SHP77 treated with DMSO at 0.1 percent for 48 hours (cell line): ENCODE data around the gene MDM2.
"Not testable (repeated sequence)": the region's sequence is repeated elsewhere in the genome, so short reads cannot be mapped to it uniquely, and the experiment has no call there.

Experiments
- DNase-seq: peaks from one replicate; lab custom pipeline; 2025; lab: John Stamatoyannopoulos, UW

Gene MDM2

DNA sequence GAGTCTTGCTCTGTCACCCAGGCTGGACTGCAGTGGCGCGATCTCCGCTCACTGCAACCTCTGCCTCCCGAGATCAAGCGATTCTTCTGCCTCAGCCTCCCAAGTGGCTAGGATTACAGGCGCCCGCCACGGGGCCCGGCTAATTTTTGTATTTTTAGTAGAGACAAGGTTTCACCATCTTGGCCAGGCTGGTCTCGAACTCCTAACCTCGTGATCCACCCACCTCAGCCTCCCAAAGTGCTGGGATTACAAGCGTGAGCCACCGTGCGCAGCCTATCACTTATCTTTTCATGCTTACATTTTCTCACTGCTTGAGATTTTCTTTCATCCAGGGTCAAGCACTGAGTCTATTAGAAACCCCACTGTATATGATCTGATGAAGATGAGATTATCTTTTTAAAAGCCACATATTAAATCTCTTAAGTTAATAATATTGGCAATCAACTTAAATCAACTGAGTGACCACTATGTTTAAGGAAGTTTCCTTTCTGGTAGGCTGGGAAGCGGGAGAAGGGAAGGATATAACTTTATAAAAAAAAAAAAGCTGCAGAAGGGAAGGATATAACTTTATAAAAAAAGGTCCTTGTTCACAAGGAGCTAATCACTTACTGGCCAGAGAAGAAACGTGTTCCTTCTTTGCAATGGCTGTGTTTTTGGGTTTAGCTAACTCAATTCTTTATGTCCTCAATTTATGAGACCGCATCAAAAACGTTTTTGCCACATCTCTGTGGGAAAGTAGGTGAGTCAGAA, 1.3 kb upstream of the MDM2 start:
- DNase-seq = no peak

DNA sequence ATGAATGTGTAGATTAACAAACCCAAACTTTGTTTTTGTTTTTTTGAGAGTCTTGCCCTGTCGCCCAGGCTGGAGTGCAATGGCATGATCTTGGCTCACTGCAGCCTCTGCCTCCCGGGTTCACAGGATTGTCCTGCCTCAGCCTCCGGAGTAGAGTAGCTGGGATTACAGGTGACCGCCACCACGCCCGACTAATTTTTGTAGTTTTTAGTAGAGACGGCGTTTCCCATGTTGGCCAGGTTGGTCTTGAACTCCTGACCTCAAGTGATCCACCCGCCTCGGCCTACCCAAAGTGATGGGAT, 752 bp upstream of the MDM2 start:
- DNase-seq = not testable (repeated sequence)

DNA sequence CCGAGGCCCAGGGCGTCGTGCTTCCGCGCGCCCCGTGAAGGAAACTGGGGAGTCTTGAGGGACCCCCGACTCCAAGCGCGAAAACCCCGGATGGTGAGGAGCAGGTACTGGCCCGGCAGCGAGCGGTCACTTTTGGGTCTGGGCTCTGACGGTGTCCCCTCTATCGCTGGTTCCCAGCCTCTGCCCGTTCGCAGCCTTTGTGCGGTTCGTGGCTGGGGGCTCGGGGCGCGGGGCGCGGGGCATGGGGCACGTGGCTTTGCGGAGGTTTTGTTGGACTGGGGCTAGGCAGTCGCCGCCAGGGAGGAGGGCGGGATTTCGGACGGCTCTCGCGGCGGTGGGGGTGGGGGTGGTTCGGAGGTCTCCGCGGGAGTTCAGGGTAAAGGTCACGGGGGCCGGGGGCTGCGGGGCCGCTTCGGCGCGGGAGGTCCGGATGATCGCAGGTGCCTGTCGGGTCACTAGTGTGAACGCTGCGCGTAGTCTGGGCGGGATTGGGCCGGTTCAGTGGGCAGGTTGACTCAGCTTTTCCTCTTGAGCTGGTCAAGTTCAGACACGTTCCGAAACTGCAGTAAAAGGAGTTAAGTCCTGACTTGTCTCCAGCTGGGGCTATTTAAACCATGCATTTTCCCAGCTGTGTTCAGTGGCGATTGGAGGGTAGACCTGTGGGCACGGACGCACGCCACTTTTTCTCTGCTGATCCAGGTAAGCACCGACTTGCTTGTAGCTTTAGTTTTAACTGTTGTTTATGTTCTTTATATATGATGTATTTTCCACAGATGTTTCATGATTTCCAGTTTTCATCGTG, 612 bp downstream of the MDM2 start:
- DNase-seq = peak; percentile 71

DNA sequence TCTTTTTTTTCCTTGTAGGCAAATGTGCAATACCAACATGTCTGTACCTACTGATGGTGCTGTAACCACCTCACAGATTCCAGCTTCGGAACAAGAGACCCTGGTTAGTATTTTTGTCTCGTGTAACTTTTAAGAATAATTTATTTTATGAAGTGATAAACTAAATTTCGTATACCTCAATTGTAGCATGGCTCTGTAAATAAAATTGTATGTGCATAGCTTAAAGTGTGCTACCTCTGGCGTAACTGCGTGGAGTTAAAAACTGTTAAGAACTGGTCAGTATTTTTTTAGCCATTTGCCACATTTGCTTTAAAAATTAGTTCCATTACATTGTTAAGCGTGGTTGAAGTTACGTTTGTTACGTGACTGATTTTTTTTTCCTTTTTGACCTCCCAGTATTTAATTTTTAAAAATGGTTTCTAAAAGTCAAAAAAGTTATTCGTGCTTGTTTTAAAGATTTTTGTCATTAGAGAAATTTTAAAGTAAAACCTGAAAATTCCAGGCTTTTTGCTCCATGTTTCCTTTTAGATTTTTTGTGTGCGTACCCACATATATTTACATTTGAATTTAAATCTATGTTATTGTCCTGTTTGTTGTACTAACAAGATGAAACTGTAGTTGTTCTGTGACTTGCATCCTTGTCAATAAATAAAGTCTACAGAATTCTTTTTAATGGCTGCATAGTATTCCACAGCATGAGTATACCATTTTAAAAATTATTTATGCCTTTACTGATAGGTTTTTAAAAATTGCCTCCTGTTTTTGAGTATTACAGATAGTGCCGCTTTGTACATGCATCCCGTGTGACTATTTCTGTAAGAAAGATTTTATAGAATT, 1.4 kb downstream of the MDM2 start:
- DNase-seq = peak; percentile 57

DNA sequence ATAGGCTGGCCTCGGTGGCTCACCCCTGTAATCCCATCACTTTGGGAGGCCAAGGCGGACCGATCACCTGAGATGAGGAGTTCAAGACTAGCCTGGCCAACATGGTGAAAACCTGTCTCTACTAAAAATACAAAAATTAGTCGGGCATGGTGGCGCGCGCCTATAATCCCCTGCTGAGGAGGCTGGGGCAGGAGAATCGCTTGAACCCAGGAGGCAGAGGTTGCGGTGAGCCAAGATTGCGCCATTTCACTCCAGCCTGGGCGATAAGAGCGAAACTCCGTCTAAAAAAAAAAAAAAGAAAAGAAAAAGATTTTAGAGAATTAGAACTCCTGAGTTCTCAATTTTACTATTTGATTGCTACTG, 2.0 kb downstream of the MDM2 start:
- DNase-seq = not testable (repeated sequence)

DNA sequence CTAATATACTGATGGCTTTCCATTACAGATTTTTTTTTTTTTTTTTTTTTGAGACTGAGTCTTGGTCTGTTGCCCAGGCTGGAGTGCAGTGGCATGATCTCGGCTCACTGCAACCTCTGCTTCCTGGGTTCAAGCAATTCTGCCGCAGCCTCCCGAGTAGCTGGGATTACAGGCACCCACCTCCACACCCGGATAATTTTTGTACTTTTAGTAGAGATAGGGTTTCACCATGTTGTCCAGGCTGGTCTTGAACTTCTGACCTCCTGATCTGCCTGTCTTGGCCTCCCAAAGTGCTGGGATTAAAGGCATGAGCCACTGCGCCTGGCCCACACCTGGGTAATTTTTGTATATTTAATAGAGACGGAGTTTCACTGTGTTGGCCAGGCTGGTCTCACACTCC, 3.6 kb downstream of the MDM2 start:
- not testable (repeated sequence) for DNase-seq

DNA sequence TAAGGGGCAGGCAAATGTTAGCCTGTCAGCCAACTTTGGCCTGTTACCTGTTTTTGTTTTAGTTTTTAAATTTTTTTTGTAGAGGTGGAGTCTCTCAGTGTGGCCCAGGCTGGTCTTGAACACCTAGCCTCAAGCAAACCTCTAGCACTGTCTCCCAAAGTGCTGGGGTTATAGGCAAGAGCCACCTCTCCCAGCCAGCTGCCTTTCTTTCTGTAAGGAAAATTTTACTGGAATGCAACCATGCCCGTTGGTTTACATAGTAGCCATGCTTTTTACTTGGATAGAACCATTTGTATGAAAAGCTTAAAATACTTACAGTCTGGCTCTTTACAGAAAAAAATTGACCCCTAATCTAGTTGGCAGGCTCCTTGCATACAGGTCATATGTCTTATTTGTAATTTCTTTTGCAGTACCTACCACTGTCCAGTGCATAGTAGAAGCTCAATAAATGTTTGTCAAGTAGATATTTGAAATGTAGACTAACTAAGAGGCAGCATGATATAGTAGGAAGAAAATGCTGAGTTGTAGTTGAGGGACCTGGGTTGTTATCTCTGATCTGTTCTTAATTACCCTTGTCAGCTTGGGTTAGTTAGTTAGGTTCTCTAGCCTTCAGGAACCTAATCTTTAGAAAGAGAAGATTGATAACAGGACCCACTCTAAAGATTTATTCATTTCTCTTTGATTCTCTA, 4.7 kb downstream of the MDM2 start:
- DNase-seq = no peak

DNA sequence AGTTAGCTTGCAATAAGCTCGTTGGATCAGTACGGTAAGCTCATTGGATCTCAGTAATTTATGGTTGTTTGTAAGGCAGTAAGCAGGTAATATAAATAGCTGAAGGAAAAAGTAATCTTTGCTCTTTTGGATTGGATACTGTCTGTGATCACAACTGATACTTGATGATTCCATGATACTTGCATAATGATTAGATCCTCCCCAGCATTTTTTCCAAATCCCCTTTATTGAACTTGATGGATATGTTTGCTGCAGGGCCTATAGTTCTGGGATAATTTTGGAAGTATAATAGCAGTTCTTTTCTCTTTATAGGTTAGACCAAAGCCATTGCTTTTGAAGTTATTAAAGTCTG, 5.2 kb downstream of the MDM2 start:
- DNase-seq = no peak

DNA sequence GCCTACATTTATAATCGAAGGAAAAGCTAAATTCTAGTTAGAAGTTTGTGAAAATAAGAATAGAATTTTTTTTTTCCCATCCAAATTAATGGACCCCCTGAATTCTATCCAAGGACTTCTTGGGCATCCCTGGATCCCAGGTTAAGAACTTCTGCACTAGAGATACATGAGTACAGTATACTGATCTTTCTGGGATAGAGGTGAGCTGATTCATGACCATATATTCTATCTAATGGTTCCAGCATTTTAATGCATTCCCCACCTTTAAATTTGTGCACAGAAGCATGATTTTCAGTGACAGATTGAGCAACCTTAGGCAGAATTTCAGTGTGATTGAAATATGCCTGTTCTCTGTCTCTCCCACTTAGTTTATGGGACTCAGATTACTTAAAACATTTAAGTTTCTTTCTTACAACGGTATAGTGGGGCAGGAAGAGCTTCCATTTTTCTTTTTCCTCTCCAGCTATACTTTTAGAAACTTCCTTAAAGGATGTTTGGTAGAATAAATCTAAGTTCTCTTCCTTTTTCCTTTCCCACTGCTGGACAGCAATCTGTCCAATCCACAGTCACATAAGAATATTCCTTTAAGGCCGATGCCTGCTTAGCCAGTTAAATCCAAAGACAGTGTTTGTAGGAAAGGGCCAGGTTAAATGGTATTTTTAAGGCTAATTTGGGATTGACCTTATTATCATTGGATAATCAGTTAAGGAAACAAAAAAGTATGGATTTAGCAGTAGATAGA, 6.7 kb downstream of the MDM2 start:
- no peak for DNase-seq

DNA sequence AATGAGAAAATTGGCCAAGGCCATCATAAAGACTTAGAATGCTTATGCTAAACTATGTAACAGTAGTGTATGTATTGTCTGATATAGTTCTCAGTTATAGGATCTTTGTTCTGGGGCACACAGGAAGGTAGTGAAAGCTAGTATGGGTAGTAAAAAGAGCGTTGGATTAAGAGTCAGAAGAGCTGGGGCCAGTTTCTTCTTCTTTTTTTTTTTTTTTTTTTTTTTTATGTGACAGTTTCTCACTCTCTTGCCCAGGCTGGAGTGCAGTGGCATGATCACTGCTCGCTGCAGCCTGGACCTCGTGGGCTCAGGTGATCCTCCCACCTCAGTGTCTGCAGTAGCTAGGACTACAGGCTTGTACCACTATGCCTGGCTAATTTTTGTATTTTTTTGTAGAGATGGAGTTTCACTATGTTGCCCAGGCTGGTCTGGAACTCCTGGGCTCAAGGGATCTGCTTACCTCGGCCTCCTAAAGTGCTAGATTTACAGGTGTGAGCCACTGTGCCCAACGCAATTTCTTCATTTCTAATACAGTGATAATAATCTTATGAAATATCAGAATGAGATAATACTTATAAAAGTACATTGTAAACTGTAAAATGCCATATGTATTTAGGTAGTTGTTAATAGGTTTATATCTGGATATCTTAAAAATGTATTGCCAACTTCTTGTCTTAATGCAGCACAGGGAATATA, 7.4 kb downstream of the MDM2 start:
- DNase-seq = no peak

DNA sequence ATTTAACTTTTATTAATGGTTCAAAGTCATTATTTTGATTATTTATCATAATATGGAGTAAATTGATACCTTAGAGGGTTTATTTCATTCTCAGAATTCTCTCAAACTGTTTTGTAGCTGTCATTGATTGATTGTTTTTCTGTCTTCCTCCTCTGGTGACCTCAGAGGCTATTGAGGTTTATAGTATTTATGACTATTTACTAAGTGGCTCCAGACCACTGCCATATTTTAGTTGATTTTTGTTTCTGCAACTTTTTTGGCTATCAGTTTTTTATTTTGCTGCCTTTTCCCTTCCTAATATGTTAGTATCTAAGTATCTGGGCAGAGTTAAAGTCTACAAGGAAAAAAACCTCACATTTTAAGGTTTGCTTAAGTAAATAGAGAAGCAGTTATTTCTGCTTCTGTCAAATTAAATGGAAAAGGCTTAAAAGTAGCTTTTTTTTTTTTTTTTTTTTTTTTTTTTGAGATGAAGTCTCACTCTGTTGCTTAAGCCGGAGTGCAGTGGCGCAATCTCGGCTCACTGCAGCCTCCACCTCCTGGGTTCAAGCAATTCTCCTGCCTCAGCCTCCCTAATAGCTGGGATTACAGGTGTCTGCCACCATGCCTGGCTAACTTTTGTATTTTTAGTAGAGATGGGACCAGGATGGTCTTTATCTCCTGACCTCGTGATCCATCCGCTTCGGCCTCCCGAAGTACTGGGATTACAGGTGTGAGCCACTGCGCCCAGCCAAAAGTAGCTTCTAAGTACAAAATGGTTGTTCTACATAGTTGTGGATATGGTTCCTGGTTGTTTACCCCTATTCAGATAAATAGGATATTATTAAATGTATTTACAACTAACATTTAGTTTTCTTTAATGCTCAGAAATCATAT, 8.2 kb downstream of the MDM2 start:
- no peak for DNase-seq

DNA sequence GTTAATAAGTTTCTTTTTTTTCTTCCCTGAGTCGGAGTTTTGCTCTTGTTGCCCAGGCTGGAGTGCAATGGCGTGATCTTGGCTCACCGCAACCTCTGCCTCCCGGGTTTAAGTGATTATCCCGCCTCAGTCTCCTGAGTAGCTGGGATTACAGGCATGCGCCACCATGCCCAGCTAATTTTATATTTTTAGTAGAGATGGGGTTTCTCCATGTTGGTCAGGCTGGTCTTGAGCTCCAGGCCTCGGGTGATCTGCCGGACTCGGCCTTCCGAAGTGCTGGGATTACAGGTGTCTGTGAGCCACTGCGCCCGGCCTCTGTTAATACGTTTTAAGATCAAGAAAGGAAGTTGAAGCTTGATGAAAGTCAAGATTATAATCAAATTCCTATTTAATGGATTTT, 11.5 kb downstream of the MDM2 start:
- not testable (repeated sequence) for DNase-seq

DNA sequence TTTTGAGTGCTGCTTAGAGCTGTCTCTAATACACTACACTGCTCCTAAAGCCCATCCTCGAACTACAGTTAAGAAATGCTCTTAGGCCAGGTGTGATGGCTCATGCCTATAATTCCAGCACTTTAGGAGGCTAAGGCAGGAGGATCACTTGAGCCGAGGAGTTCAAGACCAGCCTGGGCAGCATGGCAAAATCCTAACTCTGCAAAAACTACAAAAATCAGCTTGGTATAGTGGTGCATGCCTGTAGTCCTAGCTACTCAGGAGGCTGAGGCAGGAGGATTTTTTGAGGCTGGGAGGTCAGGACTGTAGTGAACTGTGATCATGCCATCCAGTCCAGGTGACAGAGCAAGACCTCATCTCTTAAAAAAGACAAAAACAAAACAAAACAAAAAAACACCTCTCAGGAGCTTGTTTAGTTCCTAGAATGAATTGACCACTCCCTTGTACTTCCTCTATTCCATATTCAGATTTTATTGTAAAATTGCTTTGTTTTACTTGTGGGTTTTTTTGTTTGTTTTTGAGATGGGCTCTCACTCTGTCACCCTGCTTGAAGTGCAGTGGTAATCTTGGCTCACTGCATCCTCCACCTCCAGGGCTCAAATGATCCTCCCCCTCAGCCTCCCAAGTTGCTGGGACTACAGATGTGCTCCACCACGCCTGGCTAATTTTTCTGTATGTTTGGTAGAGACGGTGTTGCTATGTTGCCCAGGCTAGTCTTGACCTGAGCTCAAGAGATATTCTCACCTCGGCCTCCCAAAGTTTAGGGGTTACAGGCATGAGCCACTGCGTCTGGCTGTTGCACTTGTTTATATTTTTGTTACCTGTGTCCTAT, 13.6 kb downstream of the MDM2 start:
- DNase-seq = no peak

DNA sequence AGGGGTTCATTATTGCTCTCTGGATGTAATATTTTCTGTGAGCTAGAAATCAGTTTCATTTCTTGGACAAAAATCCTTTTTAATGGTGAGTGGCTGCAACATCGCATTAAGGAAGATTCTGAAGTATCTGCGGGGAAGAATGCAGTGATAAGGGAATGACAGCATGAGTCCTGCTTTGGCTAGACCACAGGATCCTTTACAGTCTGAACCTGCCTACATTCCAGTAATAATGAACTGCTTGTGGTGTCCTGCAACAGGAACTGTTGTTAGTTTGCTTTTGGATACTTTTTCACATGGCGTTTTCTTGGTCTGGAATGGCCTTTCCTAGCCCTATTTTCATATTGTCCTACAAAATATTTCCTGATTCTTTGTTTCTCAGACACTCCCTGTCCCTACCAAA, 15.7 kb downstream of the MDM2 start:
- DNase-seq = no peak

DNA sequence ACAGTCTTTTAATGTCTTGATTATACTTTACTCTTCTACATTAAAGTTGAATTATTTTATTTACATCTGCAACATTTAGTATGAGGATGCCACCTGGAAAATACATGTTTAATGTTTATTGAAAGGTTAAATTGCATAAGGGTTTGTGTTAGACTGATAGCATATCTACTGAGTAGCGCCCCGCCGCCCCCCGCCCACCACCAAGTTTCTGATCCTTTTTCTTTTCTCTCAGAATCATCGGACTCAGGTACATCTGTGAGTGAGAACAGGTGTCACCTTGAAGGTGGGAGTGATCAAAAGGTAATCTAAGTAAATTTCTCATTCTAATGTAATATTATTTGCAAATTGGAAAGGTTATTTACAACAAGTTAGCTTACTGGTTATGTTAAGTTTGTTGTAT, 16.2 kb downstream of the MDM2 start:
- no peak for DNase-seq

DNA sequence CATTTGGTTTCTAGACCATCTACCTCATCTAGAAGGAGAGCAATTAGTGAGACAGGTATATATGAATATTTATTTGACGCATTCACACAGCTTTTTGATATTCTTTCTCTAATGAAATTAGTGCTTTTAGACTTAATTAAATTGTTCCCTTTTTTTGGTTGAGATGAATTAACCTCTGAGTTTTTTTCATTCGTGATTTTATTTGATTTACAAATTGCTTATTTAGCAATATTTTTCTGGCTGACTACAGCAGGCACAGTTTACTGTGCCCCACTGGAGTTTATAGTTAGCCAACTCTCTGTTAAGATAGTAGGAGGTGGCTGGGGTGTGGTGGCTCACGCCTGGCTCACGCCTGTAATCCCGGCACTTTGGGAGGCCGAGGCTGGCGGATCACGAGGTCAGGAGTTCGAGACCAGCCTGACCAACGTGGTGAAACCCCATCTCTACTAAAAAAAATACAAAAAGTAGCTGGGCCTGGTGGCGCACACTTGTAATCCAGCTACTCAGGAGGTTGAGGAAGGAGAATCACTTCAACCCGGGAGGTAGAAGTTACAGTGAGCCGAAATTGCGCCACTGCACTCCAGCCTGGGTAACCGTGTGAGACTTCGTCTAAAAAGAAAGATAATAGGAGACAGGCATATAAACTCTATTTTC, 16.7 kb downstream of the MDM2 start:
- DNase-seq = no peak

DNA sequence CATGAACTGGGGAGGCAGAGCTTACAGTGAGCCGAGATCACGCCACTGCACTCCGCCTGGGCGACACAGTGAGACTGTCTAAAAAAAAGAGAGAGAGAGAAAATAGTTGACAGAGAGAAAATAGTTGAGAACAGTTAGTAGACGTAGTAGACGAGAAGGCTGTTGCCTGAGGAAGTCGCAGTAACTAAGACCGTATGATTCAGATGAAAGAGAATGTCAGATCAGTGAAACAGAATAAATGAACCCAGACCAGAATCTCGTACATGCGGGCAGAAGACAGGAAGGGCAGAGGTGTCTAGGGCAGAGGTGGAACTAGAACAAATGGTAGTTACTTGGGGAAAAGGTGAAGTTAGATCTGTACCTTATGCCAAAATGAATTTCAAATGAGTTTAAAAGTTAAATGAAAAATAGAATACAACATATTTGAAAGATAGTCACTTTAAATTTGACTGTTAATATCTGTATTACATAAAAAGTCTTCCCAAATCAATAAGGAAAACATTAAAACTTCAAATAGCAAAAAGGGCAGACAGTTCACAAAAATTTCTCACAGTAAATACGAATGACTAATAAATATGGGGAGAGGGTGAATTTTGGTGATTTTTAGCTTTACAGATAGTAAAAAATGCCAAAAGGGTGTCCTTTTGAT, 17.7 kb downstream of the MDM2 start:
- no peak for DNase-seq
